ENCODE data around the gene CAMTA1. TPM values are rescaled to one million over a fixed set of nuclear protein-coding genes. Genes with fewer than 3 reads are reported as not detected.

The CAMTA1 gene
- total and polyA plus RNA-seq, 2 experiments from 2014 or later, result 213 to 341 TPM

- DNase-seq (ENCODE audit: low read depth in 1 of 2, low spot score in 1 of 2), result no peak
- H3K27ac ChIP-seq, result no peak overlapping the region
- H3K36me3 ChIP-seq, result no peaks in the 10 kb centered on the region
- no peaks in the 10 kb centered on the region for H3K9me3 ChIP-seq (ENCODE audit: low read depth)
- TF ChIP-seq CTCF (IDR thresholded peaks at IDR 0.05; ENCODE audit: low read depth, low read length), result no peak
- no peaks in the 10 kb centered on the region for H3K4me1 ChIP-seq (ENCODE audit: low read depth)
- H3K4me3 ChIP-seq, result no peak overlapping the region
- H3K27me3 ChIP-seq, result no peaks in the 10 kb centered on the region
These were observed 24.0 kb upstream of the CAMTA1 start for GRCh38 chr1:6761196-6761737.

GRCh38 chr1:6762060-6762459, 23.2 kb upstream of the CAMTA1 start:
- Histone ChIP-seq H3K9me3 (ENCODE audit: low read depth) (no peaks in the 10 kb centered on the region), H3K27me3 (no peaks in the 10 kb centered on the region), H3K27ac (no peak overlapping the region), H3K4me1 (ENCODE audit: low read depth) (no peaks in the 10 kb centered on the region), H3K36me3 (no peaks in the 10 kb centered on the region), H3K4me3 (no peak overlapping the region)
- TF ChIP-seq CTCF (IDR thresholded peaks at IDR 0.05; ENCODE audit: low read depth, low read length), result no peak
- DNase-seq (ENCODE audit: low read depth in 1 of 2, low spot score in 1 of 2), result no peak

GRCh38 chr1:6770751-6771440, 14.4 kb upstream of the CAMTA1 start:
- Histone ChIP-seq H3K4me3 (no peak overlapping the region), H3K27me3 (no peaks in the 10 kb centered on the region), H3K9me3 (ENCODE audit: low read depth) (no peaks in the 10 kb centered on the region), H3K36me3 (no peaks in the 10 kb centered on the region), H3K4me1 (ENCODE audit: low read depth) (no peaks in the 10 kb centered on the region), H3K27ac (no peak overlapping the region)
- TF ChIP-seq CTCF (IDR thresholded peaks at IDR 0.05; ENCODE audit: low read depth, low read length), result no peak
- peak in 1 of 2 donors; percentile 42 for DNase-seq (ENCODE audit: low read depth in 1 of 2, low spot score in 1 of 2)

- Histone ChIP-seq H3K27me3 (no peaks in the 10 kb centered on the region), H3K36me3 (no peaks in the 10 kb centered on the region), H3K9me3 (ENCODE audit: low read depth) (no peaks in the 10 kb centered on the region), H3K4me3 (no peak overlapping the region), H3K27ac (no peak overlapping the region), H3K4me1 (ENCODE audit: low read depth) (no peaks in the 10 kb centered on the region)
- DNase-seq (ENCODE audit: low read depth in 1 of 2, low spot score in 1 of 2), result no peak
- no peak for TF ChIP-seq CTCF (IDR thresholded peaks at IDR 0.05; ENCODE audit: low read depth, low read length)
These were observed 13.8 kb upstream of the CAMTA1 start for GRCh38 chr1:6771441-6771769.

- Histone ChIP-seq H3K4me3 (no peak overlapping the region), H3K4me1 (ENCODE audit: low read depth) (no peaks in the 10 kb centered on the region), H3K36me3 (no peaks in the 10 kb centered on the region), H3K9me3 (ENCODE audit: low read depth) (no peaks in the 10 kb centered on the region), H3K27ac (no peak overlapping the region), H3K27me3 (no peaks in the 10 kb centered on the region)
- TF ChIP-seq CTCF (IDR thresholded peaks at IDR 0.05; ENCODE audit: low read depth, low read length), result no peak
- DNase-seq (ENCODE audit: low read depth in 1 of 2, low spot score in 1 of 2), result no peak
These were observed 10.9 kb upstream of the CAMTA1 start for GRCh38 chr1:6774381-6774780.

All from cardiac muscle cell (in vitro differentiated cells and primary cell).